Cardiac muscle cell (in vitro differentiated cells and primary cell): ENCODE results near the gene ARHGAP15. TPM values are rescaled to one million over a fixed set of nuclear protein-coding genes. Genes with fewer than 3 reads are reported as not detected.
A peak's percentile ranks its signal among the peaks of the same experiment; 100 is the strongest.

Experiments used
- DNase-seq, 2 donors: peaks; one replicate each; pipeline versions ENCODE4 v3.0.0 to v3.0.0-alpha.2; 2010 to 2017; ENCODE audit warnings: low read depth in 1 of 2, low spot score in 1 of 2
- H3K27ac ChIP-seq: fragments of 200-600 bp; sonication (generic); 2 replicates; pipeline ENCODE4 v1.5.1; 2016
- H3K27me3 ChIP-seq: fragments of 200-600 bp; sonication (generic); 2 replicates; pipeline ENCODE4 v1.6.0; 2016; ENCODE audit warnings: control low read depth
- H3K36me3 ChIP-seq: fragments of 200-600 bp; sonication (generic); 2 replicates; pipeline ENCODE4 v1.5.1; 2016; ENCODE audit warnings: control low read depth
- H3K4me1 ChIP-seq: fragments of 200-600 bp; sonication (generic); 2 replicates; pipeline ENCODE4 v1.8.1; 2017; ENCODE audit warnings: low read depth, mild to moderate bottlenecking, mixed run types
- H3K4me3 ChIP-seq: fragments of 200-600 bp; sonication (generic); 2 replicates; pipeline ENCODE4 v1.5.1; 2016; ENCODE audit warnings: mild to moderate bottlenecking
- H3K9me3 ChIP-seq: fragments of 200-600 bp; sonication (generic); 2 replicates; pipeline ENCODE4 v1.5.1; 2017; ENCODE audit warnings: low read depth, mild to moderate bottlenecking, control low read depth
- polyA plus RNA-seq: library from polyadenylated mRNA; unstranded; fragments of >200 nt; fragmentation: Nextera tagmentation; extraction: Ambion mirVana; gene quantifications from 2 replicates; pipeline ENCODE4 v1.2.1, GENCODE V29; 2016
- total RNA-seq: library from RNA; depleted of rRNA; stranded (reverse); fragments of >200 nt; gene quantifications from 2 replicates; pipeline ENCODE4 v1.2.3, GENCODE V29; 2016
- TF ChIP-seq, protein P1 (sequence below): IDR thresholded peaks from 2 replicates; pipeline ENCODE4 v1.5.1; 2012; ENCODE audit warnings: low read depth, mild to moderate bottlenecking, low read length

The ARHGAP15 gene
- total and polyA plus RNA-seq, 2 experiments from 2014 or later = not detected

DNA sequence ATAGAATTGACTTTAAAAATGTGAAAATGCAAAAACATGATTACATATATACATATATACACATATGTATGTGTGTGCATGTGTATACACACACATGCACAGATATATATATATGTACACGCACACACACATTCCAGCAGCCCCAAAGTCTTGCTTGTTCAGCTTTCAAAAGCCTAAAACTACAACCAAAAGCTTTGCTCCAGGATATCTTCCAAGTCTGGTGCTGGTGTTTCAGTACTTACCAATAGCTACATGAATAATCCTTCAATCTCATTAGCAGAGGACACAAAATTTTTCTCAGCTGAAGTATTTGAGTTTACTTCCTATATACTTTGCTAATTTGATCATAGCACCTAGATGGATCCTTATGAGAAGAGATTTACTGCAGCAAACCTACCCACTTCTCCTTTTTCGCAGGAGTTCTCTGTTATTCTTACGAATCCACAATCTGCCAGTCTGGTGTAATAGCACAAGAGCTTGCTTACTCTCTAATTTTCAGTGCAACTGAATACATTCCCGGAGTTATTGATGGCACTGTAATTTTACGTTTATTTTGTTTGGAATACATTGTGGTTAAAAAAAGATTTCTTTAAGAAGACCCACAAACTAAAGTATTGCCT, 553.3 kb downstream of the ARHGAP15 start:
- TF ChIP-seq, protein P1, sequence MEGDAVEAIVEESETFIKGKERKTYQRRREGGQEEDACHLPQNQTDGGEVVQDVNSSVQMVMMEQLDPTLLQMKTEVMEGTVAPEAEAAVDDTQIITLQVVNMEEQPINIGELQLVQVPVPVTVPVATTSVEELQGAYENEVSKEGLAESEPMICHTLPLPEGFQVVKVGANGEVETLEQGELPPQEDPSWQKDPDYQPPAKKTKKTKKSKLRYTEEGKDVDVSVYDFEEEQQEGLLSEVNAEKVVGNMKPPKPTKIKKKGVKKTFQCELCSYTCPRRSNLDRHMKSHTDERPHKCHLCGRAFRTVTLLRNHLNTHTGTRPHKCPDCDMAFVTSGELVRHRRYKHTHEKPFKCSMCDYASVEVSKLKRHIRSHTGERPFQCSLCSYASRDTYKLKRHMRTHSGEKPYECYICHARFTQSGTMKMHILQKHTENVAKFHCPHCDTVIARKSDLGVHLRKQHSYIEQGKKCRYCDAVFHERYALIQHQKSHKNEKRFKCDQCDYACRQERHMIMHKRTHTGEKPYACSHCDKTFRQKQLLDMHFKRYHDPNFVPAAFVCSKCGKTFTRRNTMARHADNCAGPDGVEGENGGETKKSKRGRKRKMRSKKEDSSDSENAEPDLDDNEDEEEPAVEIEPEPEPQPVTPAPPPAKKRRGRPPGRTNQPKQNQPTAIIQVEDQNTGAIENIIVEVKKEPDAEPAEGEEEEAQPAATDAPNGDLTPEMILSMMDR = no peak
- H3K27ac ChIP-seq = no peak overlapping the region
- H3K4me3 ChIP-seq = no peak overlapping the region
- H3K4me1 ChIP-seq = no peaks in the 10 kb centered on the region
- DNase-seq = no peak
- no peaks in the 10 kb centered on the region for H3K27me3 ChIP-seq
- H3K9me3 ChIP-seq = no peaks in the 10 kb centered on the region
- H3K36me3 ChIP-seq = no peaks in the 10 kb centered on the region

DNA sequence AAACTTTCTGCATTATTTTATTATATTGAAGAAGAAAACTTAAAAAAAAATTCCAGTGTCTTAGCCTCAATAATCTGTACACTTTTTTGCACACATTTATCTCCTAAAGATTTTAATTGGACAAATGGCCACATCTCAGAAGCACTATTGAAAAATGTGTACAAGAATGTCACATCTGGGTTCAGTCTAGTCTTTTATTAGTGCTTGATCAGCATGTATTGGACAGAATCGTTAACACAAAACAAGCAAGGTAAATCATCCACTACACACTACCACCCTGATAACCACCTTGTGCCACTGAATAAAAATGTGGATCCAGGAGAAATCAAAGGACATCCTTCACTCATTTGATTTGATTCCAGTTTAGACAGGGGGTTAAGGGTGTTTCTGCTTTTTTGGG, 554.8 kb downstream of the ARHGAP15 start:
- Histone ChIP-seq H3K4me3 (no peak overlapping the region), H3K27me3 (no peaks in the 10 kb centered on the region), H3K9me3 (no peaks in the 10 kb centered on the region), H3K27ac (no peak overlapping the region), H3K4me1 (no peaks in the 10 kb centered on the region), H3K36me3 (no peaks in the 10 kb centered on the region)
- DNase-seq = no peak
- TF ChIP-seq, protein P1 = no peak

DNA sequence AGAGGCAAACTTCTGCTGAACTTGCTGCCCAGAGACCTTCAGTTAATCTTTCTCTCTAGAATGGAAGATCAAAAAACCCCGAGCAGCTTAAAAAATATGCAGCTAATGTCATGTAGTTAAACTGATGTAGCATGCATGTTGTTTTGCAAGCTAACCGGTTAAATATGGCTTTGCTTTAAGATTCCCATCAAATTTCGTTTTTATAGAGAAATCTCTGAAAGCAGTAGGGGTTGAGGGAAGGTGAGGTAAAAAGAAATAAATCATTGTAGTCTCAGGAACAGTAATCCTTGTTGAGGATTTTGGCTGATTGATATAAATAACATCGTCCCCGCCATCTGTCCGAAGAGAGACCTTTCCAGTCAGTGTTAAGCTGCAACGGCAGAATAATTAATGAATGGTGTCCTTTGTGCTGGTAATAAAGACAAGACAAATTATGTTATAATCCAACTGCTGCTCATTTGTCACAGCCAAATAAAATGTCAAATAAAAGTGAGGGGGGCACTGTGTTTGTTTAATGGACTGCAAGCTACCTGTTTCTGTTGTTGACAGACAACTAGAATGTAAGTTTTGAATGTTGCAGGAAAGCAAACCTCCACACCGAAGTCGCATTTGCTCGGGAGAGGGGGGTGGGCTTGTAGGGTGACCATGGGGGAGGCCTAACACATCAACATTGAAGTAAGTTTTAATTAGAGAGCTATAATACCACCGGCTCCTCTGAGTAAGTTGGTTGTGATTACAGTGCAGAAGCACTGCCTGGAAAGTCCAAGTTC, 555.5 kb downstream of the ARHGAP15 start:
- H3K36me3 ChIP-seq = no peaks in the 10 kb centered on the region
- H3K9me3 ChIP-seq = no peaks in the 10 kb centered on the region
- DNase-seq = no peak
- TF ChIP-seq, protein P1 = no peak
- no peak overlapping the region for H3K27ac ChIP-seq
- H3K27me3 ChIP-seq = no peaks in the 10 kb centered on the region
- H3K4me3 ChIP-seq = no peak overlapping the region
- H3K4me1 ChIP-seq = no peaks in the 10 kb centered on the region

DNA sequence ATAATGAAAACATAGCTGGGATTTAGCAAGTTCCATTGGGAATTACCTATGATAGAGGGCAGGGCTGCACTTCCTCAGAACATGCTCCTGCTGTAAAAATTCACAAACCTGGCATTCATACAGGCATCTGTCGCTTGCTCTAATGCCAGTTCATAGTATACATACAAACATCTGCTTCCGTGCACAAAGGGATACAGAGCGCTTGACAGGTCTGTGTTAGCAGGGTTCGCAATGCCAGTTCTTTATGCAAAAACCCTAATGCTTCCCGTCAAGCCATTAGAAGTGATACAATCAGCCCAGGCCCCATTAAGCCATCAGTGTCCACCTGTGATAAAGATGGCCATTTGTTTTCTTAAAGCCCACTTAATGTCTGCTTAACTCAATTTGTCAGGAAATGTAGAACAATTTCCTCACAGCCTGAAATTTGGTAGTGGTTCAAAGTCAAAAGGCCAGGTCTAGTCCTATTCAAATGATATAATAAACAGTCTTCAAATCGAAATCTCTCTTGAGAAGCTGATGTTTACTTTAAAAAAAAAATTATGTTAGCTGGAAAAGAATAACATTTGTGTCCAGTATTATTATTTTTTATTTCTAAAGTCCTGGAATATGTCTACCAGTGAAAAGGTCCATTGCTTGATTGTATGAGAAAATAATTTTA, 556.3 kb downstream of the ARHGAP15 start:
- no peak for DNase-seq
- Histone ChIP-seq H3K27ac (no peak overlapping the region), H3K27me3 (no peaks in the 10 kb centered on the region), H3K4me1 (peaks cover 8% of the 10 kb centered on the region), H3K36me3 (no peaks in the 10 kb centered on the region), H3K4me3 (no peak overlapping the region), H3K9me3 (no peaks in the 10 kb centered on the region)
- TF ChIP-seq, protein P1 = no peak

DNA sequence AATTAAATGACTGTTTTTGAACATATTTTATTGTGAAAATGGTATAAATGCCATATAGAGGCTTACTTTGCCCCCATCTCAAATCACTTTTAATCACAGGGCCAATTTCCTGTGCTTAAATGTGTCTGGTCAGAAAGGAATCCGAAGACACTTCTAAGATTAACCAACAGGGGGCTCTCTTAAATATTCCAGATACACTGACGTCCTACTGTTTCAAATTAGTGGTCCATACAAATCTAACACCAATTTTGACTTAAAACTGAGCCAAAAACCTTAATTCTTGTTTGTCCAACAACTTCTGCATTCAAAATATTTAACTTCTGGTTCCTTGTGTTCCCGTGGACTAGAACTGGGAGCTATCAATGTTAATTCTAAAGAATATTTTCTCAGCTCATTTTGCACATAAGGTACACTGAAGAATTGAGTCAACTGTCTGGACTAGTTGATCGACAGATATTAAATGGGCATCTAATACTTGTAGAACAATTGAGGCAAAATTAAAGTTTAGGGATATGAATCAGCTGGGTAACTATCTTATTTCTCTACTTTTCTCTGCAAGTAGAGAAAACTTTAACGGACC, 557.5 kb downstream of the ARHGAP15 start:
- DNase-seq = peak; percentile 57 to 68
- Histone ChIP-seq H3K4me3 (no peak overlapping the region), H3K9me3 (no peaks in the 10 kb centered on the region), H3K36me3 (no peaks in the 10 kb centered on the region), H3K27ac (no peak overlapping the region), H3K4me1 (peaks cover 11% of the 10 kb centered on the region), H3K27me3 (no peaks in the 10 kb centered on the region)
- TF ChIP-seq, protein P1 = peak; percentile 66
